GM19023 (cell line): ENCODE measurements around the gene ATXN2L.
"Not testable (repeated sequence)": the region's sequence is repeated elsewhere in the genome, so short reads cannot be mapped to it uniquely, and the experiment has no call there.

Experiments
- ATAC-seq: cut with Tn5 transposase; IDR thresholded peaks from one replicate; pipeline ENCODE4 v1.9.1; 2021; ENCODE audit warnings: mild to moderate bottlenecking, moderate library complexity; ENCODE audit not compliant: unreplicated experiment

ATXN2L gene, protein sequence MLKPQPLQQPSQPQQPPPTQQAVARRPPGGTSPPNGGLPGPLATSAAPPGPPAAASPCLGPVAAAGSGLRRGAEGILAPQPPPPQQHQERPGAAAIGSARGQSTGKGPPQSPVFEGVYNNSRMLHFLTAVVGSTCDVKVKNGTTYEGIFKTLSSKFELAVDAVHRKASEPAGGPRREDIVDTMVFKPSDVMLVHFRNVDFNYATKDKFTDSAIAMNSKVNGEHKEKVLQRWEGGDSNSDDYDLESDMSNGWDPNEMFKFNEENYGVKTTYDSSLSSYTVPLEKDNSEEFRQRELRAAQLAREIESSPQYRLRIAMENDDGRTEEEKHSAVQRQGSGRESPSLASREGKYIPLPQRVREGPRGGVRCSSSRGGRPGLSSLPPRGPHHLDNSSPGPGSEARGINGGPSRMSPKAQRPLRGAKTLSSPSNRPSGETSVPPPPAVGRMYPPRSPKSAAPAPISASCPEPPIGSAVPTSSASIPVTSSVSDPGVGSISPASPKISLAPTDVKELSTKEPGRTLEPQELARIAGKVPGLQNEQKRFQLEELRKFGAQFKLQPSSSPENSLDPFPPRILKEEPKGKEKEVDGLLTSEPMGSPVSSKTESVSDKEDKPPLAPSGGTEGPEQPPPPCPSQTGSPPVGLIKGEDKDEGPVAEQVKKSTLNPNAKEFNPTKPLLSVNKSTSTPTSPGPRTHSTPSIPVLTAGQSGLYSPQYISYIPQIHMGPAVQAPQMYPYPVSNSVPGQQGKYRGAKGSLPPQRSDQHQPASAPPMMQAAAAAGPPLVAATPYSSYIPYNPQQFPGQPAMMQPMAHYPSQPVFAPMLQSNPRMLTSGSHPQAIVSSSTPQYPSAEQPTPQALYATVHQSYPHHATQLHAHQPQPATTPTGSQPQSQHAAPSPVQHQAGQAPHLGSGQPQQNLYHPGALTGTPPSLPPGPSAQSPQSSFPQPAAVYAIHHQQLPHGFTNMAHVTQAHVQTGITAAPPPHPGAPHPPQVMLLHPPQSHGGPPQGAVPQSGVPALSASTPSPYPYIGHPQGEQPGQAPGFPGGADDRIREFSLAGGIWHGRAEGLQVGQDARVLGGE

DNA sequence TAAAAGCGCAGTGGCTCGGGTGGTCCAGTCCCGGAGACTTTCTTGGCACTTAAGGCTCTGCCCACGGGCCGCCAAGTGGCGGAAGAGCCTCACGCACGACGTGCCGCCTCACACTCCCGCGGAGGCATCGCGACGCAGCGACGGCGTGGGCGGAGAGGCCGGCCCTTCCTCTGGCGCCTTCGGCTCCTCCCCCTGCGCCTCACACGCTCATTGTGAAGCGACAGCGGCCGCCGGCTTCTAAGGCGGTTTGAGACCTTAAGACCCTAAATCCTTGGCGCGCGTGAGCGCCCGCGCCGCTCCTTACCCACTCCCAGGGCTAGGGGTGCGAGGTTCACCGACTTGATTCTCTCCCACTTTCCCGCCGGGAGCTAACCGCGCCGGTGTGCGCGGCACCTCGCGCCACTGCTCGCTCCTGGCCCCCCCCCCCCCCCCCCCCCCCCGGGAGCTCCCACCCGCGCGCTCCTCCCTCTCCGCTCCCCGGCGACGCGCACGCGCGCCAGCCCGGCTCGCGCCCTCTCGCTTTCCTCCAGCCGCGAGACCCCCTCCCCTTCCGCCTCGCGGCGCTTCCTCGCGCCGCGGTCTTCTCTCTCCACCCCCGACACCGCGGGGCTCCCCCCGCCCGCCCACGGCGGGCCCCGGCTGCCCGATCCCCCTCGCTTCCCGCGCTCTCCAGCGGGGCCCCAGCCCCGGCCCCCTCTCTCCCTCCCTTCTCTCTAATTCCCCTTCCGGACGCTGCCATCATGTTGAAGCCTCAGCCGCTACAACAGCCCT is at the start of gene ATXN2L:
Gene ATXN2L, plus strand, starts transcription at position 480 of the 771 bp plus-strand sequence. Its CDS starts 261 bp downstream, at position 741.
- peak; percentile 32 for ATAC-seq

DNA sequence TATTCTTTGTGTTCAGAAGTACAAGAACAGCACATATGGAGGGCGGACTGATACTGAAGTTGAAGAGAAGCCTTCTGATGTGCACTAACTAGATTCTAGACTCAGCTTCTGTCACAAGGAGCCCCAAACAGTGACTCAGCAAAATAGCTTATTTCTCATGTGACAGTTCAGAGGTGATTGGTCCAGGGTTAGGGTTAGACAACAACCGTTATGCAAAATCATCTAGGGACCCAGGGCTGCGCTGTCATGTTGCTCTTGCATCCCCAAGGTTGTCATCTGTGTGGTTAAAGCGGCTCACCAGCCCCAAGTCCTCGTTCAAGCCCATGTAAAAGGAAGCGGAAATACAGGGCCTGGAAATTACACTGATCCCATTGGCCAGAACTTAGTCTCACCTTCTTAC is 41.1 kb upstream of the ATXN2L start:
- not testable (repeated sequence) for ATAC-seq

DNA sequence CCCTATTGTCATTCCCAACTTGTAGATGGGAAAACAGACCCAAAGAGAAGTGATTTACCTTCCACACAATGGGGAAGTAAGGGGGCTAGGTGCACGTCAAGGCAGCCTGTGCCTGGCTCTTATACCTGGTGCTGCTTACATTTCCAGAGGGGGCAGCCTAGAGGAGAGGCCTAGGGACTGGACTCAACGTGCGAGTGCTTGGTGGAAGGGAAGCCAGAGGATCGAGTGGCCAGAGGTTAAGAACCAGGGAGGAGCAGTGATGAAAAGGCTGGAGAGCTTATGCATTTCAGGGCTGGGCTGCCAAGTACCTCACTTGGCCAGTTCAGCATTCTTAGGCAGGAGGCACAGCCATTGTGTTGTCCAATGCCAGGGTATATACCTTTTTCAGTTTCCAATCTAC is 40.4 kb upstream of the ATXN2L start:
- ATAC-seq, result not testable (repeated sequence)

DNA sequence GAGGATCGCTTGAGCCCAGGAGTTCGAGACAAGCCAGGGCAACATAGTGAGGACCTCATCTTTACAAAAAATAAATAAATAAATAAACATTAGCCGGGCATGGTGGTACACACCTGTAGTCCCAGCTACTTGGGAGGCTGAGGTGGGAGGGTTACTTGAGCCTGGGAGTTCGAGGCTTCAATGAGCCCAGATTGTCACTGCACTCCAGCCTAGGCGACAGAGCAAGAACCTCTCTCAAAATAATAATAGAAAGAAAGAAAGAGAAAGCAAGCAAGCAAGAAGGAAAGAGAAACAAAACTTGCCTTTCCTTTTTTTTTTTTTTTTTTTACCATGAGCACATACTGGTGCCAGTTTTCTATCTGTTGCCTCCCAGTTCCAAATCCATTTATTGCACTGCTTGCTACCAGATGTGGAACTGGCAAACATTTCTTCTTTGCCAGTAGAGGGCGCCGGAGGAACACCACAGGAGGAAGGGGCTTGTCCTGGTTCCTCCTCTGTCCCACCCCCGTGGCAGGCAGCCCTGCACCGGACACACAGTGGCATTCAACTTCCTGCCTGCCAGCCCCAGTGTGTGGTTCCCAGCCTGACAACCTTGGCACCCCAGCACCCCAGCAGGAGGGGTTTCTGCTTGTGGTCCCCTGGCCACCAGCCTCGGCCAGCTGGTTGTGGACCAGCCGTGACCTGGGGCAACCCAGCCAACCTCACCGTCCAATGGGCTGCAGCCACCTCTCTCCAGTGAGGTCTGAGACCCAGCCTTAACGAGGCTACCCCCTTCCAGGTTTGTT is 20.4 kb upstream of the ATXN2L start:
- ATAC-seq, result not testable (repeated sequence)

DNA sequence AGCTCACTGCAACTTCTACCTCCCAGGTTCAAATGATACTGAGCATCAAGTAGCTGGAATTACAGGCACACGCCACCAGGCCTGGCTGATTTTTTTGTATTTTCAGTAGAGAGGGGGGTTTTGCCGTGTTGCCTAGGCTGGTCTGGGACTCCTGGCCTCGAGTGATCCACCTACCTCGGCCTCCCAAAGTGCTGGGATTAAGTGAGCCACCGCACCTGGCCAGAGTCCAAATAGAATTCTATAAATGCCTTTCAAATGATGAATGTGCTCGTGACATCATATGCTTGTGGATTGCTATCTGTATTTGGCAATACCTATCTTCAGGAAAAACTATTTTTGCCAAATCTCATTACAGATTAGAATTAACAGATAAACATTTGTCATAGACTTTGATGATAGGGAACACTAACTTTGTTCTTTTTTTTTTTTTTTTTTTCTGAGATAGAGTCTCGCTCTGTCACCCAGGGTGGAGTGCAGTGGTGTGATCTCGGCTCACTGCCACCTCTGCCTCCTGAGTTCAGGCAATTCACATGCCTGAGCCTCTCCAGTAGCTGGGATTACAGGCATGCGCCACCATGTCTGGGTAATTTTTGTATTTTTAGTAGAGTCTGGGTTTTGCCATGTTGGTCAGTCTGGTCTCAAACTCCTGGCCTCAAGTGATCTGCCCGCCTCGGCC is 15.2 kb upstream of the ATXN2L start:
- ATAC-seq, result not testable (repeated sequence)

DNA sequence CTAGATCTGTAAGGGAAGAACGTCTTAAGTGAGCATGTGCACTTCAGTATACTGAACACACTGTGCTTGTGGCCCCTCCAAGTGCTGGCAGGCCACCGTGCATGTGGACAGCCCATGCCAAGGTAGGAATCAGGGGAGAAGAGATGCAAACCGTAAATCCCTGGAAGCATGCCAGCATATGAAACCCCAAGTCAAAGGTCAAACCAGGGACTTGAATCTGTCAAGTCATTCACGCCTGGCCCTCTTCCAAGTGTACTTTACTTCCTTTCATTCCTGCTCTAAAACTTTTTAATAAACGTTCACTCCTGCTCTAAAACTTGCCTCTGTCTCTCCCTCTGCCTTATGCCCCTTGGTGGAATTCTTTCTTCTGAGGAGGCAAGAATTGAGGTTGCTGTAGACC is 2.8 kb upstream of the ATXN2L start:
- ATAC-seq, result no peak

DNA sequence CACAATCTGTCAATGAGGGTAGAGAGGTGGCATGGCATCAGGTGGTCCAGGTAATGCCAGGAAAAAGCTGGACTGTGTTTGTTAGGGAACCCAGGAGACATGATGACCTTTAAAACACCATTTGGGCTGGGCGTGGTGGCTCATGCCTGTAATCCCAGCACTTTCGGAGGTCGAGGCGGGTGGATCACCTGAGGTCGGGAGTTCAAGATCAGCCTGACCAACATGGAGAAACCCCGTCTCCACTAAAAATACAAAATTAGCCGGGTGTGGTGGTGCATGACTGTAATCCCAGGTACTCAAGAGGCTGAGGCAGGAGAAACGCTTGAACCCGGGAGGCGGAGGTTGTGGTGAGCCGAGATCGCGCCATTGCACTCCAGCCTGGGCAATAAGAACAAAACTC is 2.3 kb upstream of the ATXN2L start:
- ATAC-seq, result not testable (repeated sequence)

DNA sequence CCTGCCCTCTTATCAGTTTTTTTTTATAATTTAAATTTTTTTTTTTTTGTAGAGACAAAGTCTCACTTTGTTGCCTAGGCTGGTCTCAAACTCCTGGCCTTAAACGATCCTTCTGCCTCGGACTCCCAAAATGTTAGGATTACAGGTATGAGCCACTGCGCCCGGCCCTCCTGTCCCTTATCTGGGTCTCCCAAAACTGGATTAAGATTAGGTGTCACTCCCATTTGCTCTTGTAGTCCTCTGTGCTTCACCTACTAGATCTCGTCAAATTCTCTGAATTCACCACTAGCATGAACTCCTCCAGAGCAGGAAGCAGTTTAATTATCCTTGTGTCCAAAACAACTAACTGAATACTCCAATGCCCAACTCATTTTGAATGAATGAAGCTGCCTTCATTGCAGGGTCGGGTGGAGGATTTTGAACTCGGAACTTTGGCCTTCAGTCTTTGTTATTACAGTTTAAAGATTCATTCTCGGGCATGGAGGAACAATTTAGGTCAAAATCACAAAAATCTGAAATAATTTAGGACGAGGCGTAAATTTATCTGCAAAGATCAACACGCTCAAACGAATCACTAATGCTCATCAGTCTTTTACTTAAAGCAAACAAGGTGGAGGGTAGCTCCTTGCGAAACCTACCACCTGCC is 802 bp upstream of the ATXN2L start:
- no peak for ATAC-seq

DNA sequence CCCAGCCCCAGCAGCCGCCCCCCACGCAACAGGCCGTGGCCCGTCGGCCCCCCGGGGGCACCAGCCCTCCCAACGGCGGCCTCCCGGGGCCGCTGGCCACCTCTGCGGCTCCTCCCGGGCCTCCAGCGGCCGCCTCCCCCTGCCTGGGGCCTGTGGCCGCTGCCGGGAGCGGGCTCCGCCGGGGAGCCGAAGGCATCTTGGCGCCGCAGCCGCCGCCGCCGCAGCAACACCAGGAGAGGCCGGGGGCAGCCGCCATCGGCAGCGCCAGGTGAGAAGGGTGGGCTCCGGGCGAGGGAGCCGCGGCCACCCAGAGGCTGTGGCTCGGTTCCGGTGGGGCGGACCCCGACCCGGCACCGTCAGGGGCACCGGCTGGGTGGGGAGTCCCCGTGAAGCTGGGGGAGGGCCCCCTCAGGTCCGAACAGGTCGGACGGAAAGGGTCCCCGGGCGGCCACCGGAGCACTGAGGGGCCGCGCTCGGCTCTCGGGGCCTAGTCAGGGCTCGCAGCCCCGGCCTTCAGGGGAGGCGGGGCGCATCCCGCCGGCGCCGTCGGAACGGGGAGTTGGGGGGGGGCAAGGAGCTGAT is 583 bp downstream of the ATXN2L start:
- ATAC-seq, result peak; percentile 24

DNA sequence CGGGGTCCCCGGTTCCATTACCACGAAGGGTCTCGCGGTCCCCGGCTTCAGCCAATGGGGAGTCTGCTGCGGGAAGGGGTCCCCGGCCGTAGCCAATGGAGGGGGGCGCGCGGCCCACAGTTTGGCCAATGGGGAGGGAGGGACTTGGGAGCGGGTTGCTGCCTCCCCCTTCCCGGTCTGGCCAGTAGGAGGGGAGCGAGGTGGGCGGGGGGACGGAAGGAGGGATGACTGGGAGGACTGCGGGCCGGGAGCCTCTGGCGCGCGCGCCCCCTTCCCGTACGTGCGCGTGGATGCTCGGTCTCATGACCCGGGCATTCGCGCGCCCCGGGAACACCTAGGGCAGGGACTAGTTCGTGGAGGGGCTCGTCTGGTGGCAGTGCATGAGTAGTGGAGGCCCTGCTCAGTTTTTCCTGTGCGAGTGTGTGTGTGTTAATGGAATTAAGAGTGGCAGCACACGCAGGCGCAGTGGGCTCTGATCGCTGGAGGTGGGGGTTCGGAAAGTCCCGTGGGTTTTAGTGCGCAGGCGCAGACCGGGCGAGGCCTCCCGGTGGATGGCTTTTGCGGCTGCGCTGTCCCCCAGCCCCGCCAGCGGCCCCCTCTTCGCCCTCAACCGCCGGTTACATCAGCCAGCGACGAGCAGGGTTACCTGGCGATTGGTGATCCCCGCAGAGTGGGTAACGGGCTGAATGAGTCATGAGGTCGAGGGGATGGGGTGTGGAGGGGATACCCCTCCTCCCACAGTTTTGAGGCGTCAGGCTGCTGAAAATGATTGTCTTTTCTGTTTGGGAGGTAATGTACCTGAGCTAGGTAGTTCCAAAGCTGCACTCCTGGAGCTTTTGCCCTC is 1.3 kb downstream of the ATXN2L start:
- ATAC-seq, result peak; percentile 66

DNA sequence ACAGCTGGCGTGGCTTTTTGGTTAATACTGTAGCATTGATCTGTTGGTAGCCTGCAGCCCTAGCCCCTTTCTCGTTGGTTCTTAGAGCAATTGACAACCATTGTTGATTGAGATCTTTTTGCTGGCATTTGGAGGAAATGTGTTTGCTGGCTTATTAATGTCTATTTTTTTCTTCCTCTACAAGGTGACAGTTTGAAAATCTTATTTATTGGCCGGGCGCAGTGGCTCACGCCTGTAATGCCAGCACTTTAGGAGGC is 1.8 kb downstream of the ATXN2L start:
- ATAC-seq, result no peak

DNA sequence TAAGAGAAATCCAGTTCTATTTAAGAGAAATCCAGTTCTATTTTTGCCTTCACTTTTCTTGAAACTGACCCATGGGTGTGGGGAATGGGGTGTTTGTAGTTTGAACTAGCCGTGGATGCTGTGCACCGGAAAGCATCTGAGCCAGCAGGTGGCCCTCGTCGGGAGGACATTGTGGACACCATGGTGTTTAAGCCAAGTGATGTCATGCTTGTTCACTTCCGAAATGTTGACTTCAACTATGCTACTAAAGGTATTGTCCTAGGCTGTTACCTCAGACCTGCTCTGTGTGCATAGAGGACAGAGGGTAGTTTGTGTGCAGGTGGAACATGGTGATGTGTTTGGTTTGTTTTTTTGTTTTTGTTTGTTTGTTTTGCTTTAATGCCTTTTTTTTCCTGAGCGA is 3.3 kb downstream of the ATXN2L start:
- ATAC-seq, result no peak

DNA sequence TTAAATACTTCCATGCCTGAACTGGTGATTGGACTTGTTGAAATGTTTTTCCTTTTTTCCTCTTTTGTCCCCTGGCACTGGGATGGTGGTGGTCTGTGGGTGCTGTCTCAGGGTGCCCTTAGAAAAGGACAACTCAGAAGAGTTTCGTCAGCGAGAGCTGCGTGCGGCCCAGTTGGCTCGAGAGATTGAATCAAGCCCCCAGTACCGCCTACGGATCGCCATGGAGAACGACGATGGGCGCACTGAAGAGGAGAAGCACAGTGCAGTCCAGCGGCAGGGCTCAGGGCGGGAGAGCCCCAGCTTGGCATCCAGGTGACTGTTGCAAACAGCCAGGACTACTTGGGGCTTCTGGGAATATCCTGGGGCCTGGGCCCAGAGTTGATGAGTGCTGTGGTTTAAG is 6.9 kb downstream of the ATXN2L start:
- ATAC-seq, result no peak

DNA sequence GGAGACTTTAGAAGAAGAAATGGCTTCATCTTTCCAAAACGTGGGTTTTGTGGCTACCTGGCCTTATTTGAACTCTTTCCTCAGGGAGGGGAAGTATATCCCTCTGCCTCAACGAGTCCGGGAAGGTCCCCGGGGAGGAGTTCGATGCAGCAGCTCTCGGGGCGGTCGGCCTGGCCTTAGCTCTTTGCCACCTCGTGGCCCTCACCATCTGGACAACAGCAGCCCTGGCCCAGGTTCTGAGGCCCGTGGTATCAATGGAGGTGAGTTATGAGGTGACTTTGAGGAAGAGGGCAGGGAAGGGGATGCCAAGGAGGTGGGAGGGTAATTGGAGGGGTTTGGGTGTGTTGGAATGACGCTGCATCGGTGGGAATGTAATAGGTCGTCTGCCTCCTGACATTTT is 7.7 kb downstream of the ATXN2L start:
- no peak for ATAC-seq

DNA sequence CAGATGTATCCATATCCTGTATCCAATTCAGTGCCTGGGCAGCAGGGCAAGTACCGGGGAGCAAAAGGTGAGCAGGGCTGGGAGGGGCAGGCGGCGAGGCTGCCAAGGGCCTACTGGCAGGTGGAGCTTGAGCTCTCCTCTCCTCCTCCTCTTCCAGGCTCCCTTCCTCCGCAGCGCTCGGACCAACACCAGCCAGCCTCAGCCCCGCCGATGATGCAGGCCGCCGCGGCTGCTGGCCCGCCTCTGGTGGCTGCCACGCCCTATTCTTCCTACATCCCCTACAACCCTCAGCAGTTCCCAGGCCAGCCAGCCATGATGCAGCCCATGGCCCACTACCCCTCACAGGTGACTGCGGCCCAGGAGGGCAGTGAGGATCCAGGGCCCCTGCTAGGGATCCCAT is 11.6 kb downstream of the ATXN2L start:
- ATAC-seq, result no peak

DNA sequence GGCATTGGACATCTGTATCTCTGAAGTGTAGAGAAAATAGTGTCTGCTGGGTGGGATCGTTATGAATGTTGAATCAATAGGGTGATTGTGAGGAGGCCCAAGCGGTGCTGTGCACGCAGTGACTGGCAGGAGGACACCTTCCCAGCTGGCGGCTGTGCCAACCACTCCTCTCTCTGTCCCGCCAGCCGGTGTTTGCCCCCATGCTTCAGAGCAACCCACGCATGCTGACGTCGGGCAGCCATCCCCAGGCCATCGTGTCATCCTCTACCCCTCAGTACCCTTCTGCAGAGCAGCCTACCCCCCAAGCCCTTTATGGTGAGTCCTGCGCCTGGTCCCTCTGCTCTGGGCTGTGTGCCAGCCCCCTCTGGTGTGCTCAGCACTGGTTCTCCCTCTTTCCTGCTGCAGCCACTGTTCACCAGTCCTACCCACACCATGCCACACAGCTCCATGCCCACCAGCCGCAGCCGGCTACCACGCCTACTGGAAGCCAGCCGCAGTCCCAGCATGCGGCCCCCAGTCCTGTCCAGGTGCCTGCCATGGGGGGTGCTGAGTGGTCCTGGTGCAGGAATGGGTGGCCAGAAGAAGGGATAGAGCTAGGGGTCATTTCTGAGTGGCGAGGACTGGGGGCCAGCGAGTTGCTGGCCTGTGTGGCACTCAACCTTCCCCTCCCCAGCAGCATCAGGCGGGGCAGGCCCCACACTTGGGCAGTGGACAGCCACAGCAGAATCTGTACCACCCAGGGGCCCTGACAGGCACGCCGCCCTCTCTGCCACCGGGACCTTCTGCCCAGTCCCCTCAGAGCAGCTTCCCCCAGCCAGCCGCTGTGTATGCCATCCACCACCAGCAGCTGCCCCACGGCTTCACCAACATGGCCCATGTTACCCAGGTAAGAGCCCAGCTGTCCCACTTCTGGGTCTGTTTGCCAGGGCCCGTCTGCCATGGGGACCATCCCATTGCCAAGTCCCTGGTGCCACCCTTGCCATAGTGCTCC is 12.4 kb downstream of the ATXN2L start:
- no peak for ATAC-seq
